ENCODE measurements around the gene LY6G6D.

The LY6G6D gene

GRCh38 chr6:31715022-31715958 lies at the start of gene LY6G6D:
Gene LY6G6D (plus strand): TSS chr6:31715348. CDS start chr6:31715356, 8 bp downstream.
- no peak for TF ChIP-seq CTCF (conservative IDR thresholded peaks at IDR 0.05; ENCODE audit: low read depth, low read length)
- H3K4me3 ChIP-seq (ENCODE audit: low read length) = no peak within 1 kb of the TSS
- no peak for DNase-seq (ENCODE audit: low read depth)

GRCh38 chr6:31665501-31666336 lies 49.4 kb upstream of the LY6G6D start, which contains the start of gene CSNK2B:
Gene CSNK2B (plus strand): TSS chr6:31666080. CDS start chr6:31666832, 752 bp downstream.
- H3K4me3 ChIP-seq (ENCODE audit: low read length) = peak within 1 kb of the TSS; percentile 94

GRCh38 chr6:31666337-31666965 lies 48.7 kb upstream of the LY6G6D start:
- TF ChIP-seq CTCF (conservative IDR thresholded peaks at IDR 0.05; ENCODE audit: low read depth, low read length) = no peak
- DNase-seq (ENCODE audit: low read depth) = no peak
- peak overlapping the region; percentile 94 for H3K4me3 ChIP-seq (ENCODE audit: low read length)

More at GRCh38 chr6:31665501-31666336, 49.4 kb upstream of the LY6G6D start, which contains the start of gene CSNK2B:
- peak; percentile 15 for TF ChIP-seq CTCF (conservative IDR thresholded peaks at IDR 0.05; ENCODE audit: low read depth, low read length)
- peak; percentile 91 for DNase-seq (ENCODE audit: low read depth)

GRCh38 chr6:31669676-31670075 lies 45.5 kb upstream of the LY6G6D start, which contains the start of gene LY6G5B:
Gene LY6G5B (plus strand): TSS chr6:31669976. CDS start chr6:31670951, 975 bp downstream.
- no peak for DNase-seq (ENCODE audit: low read depth)
- no peak for TF ChIP-seq CTCF (conservative IDR thresholded peaks at IDR 0.05; ENCODE audit: low read depth, low read length)
- H3K4me3 ChIP-seq (ENCODE audit: low read length) = no peak within 1 kb of the TSS

GRCh38 chr6:31676322-31676903 lies 38.7 kb upstream of the LY6G6D start:
- no peak for DNase-seq (ENCODE audit: low read depth)
- no peak overlapping the region for H3K4me3 ChIP-seq (ENCODE audit: low read length)
- no peak for TF ChIP-seq CTCF (conservative IDR thresholded peaks at IDR 0.05; ENCODE audit: low read depth, low read length)

- TF ChIP-seq CTCF (conservative IDR thresholded peaks at IDR 0.05; ENCODE audit: low read depth, low read length) = no peak
- DNase-seq (ENCODE audit: low read depth) = no peak
- no peak overlapping the region for H3K4me3 ChIP-seq (ENCODE audit: low read length)
Measured at GRCh38 chr6:31676904-31677303, 38.2 kb upstream of the LY6G6D start.
